GM21381 (cell line): Measurements from ENCODE around the gene PDE6B.
"Not testable (repeated sequence)": the region's sequence is repeated elsewhere in the genome, so short reads cannot be mapped to it uniquely, and the experiment has no call there.

ENCODE experiments used
- ATAC-seq: cut with Tn5 transposase; IDR thresholded peaks from one replicate; pipeline ENCODE4 v1.9.1; 2021; ENCODE audit warnings: mild to moderate bottlenecking, moderate library complexity; ENCODE audit not compliant: unreplicated experiment

The PDE6B gene

GRCh38 chr4:624705-625590, at the start of gene PDE6B:
PDE6B (plus strand) TSS chr4:625573; CDS start chr4:625627, 54 bp downstream.
- no peak for ATAC-seq

GRCh38 chr4:576245-576821, 49.0 kb upstream of the PDE6B start, which contains the start of gene TMEM271:
TMEM271 (minus strand) TSS chr4:576295; CDS start chr4:576062, 233 bp downstream.
- ATAC-seq = no peak

GRCh38 chr4:576991-577498, 48.3 kb upstream of the PDE6B start:
- ATAC-seq = no peak

GRCh38 chr4:577499-578450, 47.6 kb upstream of the PDE6B start:
- ATAC-seq = no peak

- ATAC-seq = no peak
Measured at GRCh38 chr4:578451-579443, 46.6 kb upstream of the PDE6B start.

GRCh38 chr4:579543-580175, 45.7 kb upstream of the PDE6B start:
- ATAC-seq = no peak

GRCh38 chr4:581181-581580, 44.2 kb upstream of the PDE6B start:
- ATAC-seq = no peak

- no peak for ATAC-seq
Measured at GRCh38 chr4:581753-582361, 43.5 kb upstream of the PDE6B start.

GRCh38 chr4:583820-584219, 41.6 kb upstream of the PDE6B start:
- no peak for ATAC-seq

GRCh38 chr4:587671-588350, 37.6 kb upstream of the PDE6B start:
- ATAC-seq = no peak

- ATAC-seq = no peak
Measured at GRCh38 chr4:588351-588849, 37.0 kb upstream of the PDE6B start.

GRCh38 chr4:589219-589963, 36.0 kb upstream of the PDE6B start:
- no peak for ATAC-seq

GRCh38 chr4:590313-590841, 35.0 kb upstream of the PDE6B start:
- ATAC-seq = no peak

- not testable (repeated sequence) for ATAC-seq
Measured at GRCh38 chr4:592178-592577, 33.2 kb upstream of the PDE6B start.

- ATAC-seq = no peak
Measured at GRCh38 chr4:592825-593520, 32.4 kb upstream of the PDE6B start.

GRCh38 chr4:598925-599324, 26.4 kb upstream of the PDE6B start:
- no peak for ATAC-seq

GRCh38 chr4:600166-600565, 25.2 kb upstream of the PDE6B start:
- no peak for ATAC-seq
